Measurements from ENCODE around the gene PPIL4.

The PPIL4 gene

DNA sequence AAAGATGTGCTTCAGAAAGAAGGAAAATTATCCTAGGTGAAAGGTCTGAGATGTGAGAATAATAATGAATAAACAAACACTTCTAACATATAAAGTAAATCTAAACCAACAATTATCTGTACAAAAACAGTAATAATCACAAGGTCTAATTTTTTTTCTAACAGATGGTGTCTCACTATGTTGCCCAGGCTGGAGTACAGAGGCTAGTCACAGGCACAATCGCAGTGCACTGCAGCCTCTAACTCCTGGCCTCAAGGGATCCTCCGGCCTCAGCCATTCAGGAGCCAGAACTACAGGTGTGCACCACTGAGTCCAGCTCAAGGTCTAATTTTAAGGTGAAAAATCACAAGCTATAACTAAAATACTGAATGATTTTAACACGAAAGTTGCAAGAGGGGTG is 44.1 kb downstream of the PPIL4 start:
- H3K23ac ChIP-seq (ENCODE audit: low read depth, low read length, poor library complexity): no peak overlapping the region
- peaks cover 0 to 41% of the 10 kb centered on the region in 2 donors for H3K36me3 ChIP-seq (replicated peaks in 1 of 2; ENCODE audit: control insufficient read depth in 2 of 2, insufficient read depth in 2 of 2, low read length in 2 of 2)
- no peak overlapping the region for H3K4ac ChIP-seq (ENCODE audit: low read length)
- H4K8ac ChIP-seq (ENCODE audit: low read depth, low read length): no peak overlapping the region
- no peak overlapping the region for H2BK120ac ChIP-seq (ENCODE audit: low read depth, low read length)
- no peak overlapping the region for H3K4me2 ChIP-seq (ENCODE audit: insufficient read depth, low read length, poor library complexity, severe bottlenecking)
- no peaks in the 10 kb centered on the region for H3K27me3 ChIP-seq (ENCODE audit: control insufficient read depth in 3 of 3, insufficient read depth in 3 of 3, low read depth in 1 of 3, low read length in 3 of 3)
- no peak overlapping the region for H3K27ac ChIP-seq (replicated peaks; ENCODE audit: low read length)
- H2BK12ac ChIP-seq (ENCODE audit: low read length): no peak overlapping the region
- H4K91ac ChIP-seq (ENCODE audit: low read depth, low read length, poor library complexity): no peak overlapping the region
- no peak overlapping the region for H3K14ac ChIP-seq (ENCODE audit: low read length)
- DNase-seq (ENCODE audit: low spot score): no peak
- no CpG with 5 or more reads among the region's 3 CpGs for WGBS, 2 donors (ENCODE audit: extremely low coverage in 2 of 2, insufficient read length in 2 of 2, insufficient replicate concordance in 1 of 2)
- H3K9ac ChIP-seq (ENCODE audit: low read depth, low read length, poor library complexity): no peak overlapping the region
- H2AK5ac ChIP-seq (ENCODE audit: low read depth, low read length): no peak overlapping the region
- no peak overlapping the region for H2BK5ac ChIP-seq (ENCODE audit: low read length)
- no peak overlapping the region for H2AFZ ChIP-seq (ENCODE audit: low read length)
- no peak overlapping the region for H3K18ac ChIP-seq (ENCODE audit: low read length)
- no peaks in the 10 kb centered on the region for H3K4me1 ChIP-seq (ENCODE audit: control insufficient read depth in 2 of 2, insufficient read depth in 1 of 2, low read depth in 1 of 2, low read length in 2 of 2)
- H2BK15ac ChIP-seq (ENCODE audit: low read length): no peak overlapping the region
- H3K79me1 ChIP-seq (ENCODE audit: low read depth, low read length): no peaks in the 10 kb centered on the region
- H3K9me3 ChIP-seq (replicated peaks in 1 of 2; ENCODE audit: control insufficient read depth in 2 of 2, insufficient read depth in 1 of 2, low read depth in 1 of 2, low read length in 2 of 2): no peaks in the 10 kb centered on the region
- H3K4me3 ChIP-seq (ENCODE audit: low read length in 2 of 2): no peak overlapping the region

DNA sequence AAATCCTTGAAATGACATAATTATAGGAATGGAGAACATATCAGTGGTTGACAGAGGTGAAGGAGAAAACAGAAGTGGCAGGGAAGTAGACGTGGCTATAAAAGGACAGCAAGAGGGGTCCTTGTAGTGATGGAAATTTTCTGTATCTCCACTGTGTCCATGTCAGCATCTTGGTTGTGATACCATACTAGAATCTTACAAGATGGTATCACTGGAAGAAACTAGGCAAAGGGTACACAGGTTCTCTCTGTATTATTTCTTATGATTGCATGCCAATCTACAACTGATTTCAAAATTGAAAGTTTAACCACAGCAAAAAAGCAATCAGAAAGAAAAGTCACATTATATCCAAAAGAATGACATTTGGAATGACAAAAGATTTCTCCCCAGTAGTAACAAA is 44.6 kb downstream of the PPIL4 start:
- no peak overlapping the region for H2BK15ac ChIP-seq (ENCODE audit: low read length)
- H3K4me2 ChIP-seq (ENCODE audit: insufficient read depth, low read length, poor library complexity, severe bottlenecking): no peak overlapping the region
- H2AFZ ChIP-seq (ENCODE audit: low read length): no peak overlapping the region
- H3K9me3 ChIP-seq (replicated peaks in 1 of 2; ENCODE audit: control insufficient read depth in 2 of 2, insufficient read depth in 1 of 2, low read depth in 1 of 2, low read length in 2 of 2): no peaks in the 10 kb centered on the region
- H3K27me3 ChIP-seq (ENCODE audit: control insufficient read depth in 3 of 3, insufficient read depth in 3 of 3, low read depth in 1 of 3, low read length in 3 of 3): no peaks in the 10 kb centered on the region
- no peak overlapping the region for H4K8ac ChIP-seq (ENCODE audit: low read depth, low read length)
- no peaks in the 10 kb centered on the region for H3K4me1 ChIP-seq (ENCODE audit: control insufficient read depth in 2 of 2, insufficient read depth in 1 of 2, low read depth in 1 of 2, low read length in 2 of 2)
- no peak overlapping the region for H2BK120ac ChIP-seq (ENCODE audit: low read depth, low read length)
- H3K23ac ChIP-seq (ENCODE audit: low read depth, low read length, poor library complexity): no peak overlapping the region
- H4K91ac ChIP-seq (ENCODE audit: low read depth, low read length, poor library complexity): no peak overlapping the region
- H2BK12ac ChIP-seq (ENCODE audit: low read length): no peak overlapping the region
- H3K18ac ChIP-seq (ENCODE audit: low read length): no peak overlapping the region
- H3K36me3 ChIP-seq (replicated peaks in 1 of 2; ENCODE audit: control insufficient read depth in 2 of 2, insufficient read depth in 2 of 2, low read length in 2 of 2): peaks cover 0 to 36% of the 10 kb centered on the region in 2 donors
- DNase-seq (ENCODE audit: low spot score): no peak
- H3K4me3 ChIP-seq (ENCODE audit: low read length in 2 of 2): no peak overlapping the region
- no peak overlapping the region for H3K27ac ChIP-seq (replicated peaks; ENCODE audit: low read length)
- H3K4ac ChIP-seq (ENCODE audit: low read length): no peak overlapping the region
- no peak overlapping the region for H2BK5ac ChIP-seq (ENCODE audit: low read length)
- H2AK5ac ChIP-seq (ENCODE audit: low read depth, low read length): no peak overlapping the region
- H3K9ac ChIP-seq (ENCODE audit: low read depth, low read length, poor library complexity): no peak overlapping the region
- H3K14ac ChIP-seq (ENCODE audit: low read length): no peak overlapping the region
- no peaks in the 10 kb centered on the region for H3K79me1 ChIP-seq (ENCODE audit: low read depth, low read length)
- no CpG with 5 or more reads among the region's 1 CpG for WGBS, 2 donors (ENCODE audit: extremely low coverage in 2 of 2, insufficient read length in 2 of 2, insufficient replicate concordance in 1 of 2)

GRCh38 chr6:149500096-149500495 is 45.7 kb downstream of the PPIL4 start:
- no peak overlapping the region for H2AK5ac ChIP-seq (ENCODE audit: low read depth, low read length)
- no peaks in the 10 kb centered on the region for H3K4me1 ChIP-seq (ENCODE audit: control insufficient read depth in 2 of 2, insufficient read depth in 1 of 2, low read depth in 1 of 2, low read length in 2 of 2)
- H2BK120ac ChIP-seq (ENCODE audit: low read depth, low read length): no peak overlapping the region
- H3K23ac ChIP-seq (ENCODE audit: low read depth, low read length, poor library complexity): no peak overlapping the region
- H3K4me3 ChIP-seq (ENCODE audit: low read length in 2 of 2): no peak overlapping the region
- no peak overlapping the region for H2BK12ac ChIP-seq (ENCODE audit: low read length)
- no peak overlapping the region for H3K27ac ChIP-seq (replicated peaks; ENCODE audit: low read length)
- no peak overlapping the region for H3K14ac ChIP-seq (ENCODE audit: low read length)
- H2AFZ ChIP-seq (ENCODE audit: low read length): no peak overlapping the region
- no peak overlapping the region for H3K9ac ChIP-seq (ENCODE audit: low read depth, low read length, poor library complexity)
- no peak overlapping the region for H2BK5ac ChIP-seq (ENCODE audit: low read length)
- no peak overlapping the region for H4K91ac ChIP-seq (ENCODE audit: low read depth, low read length, poor library complexity)
- H3K79me1 ChIP-seq (ENCODE audit: low read depth, low read length): no peaks in the 10 kb centered on the region
- DNase-seq (ENCODE audit: low spot score): no peak
- H3K18ac ChIP-seq (ENCODE audit: low read length): no peak overlapping the region
- no peak overlapping the region for H3K4me2 ChIP-seq (ENCODE audit: insufficient read depth, low read length, poor library complexity, severe bottlenecking)
- peaks cover 0 to 27% of the 10 kb centered on the region in 2 donors for H3K36me3 ChIP-seq (replicated peaks in 1 of 2; ENCODE audit: control insufficient read depth in 2 of 2, insufficient read depth in 2 of 2, low read length in 2 of 2)
- no CpG with 5 or more reads among the region's 1 CpG for WGBS, 2 donors (ENCODE audit: extremely low coverage in 2 of 2, insufficient read length in 2 of 2, insufficient replicate concordance in 1 of 2)
- H2BK15ac ChIP-seq (ENCODE audit: low read length): no peak overlapping the region
- H3K4ac ChIP-seq (ENCODE audit: low read length): no peak overlapping the region
- H4K8ac ChIP-seq (ENCODE audit: low read depth, low read length): no peak overlapping the region
- H3K9me3 ChIP-seq (replicated peaks in 1 of 2; ENCODE audit: control insufficient read depth in 2 of 2, insufficient read depth in 1 of 2, low read depth in 1 of 2, low read length in 2 of 2): no peaks in the 10 kb centered on the region
- no peaks in the 10 kb centered on the region for H3K27me3 ChIP-seq (ENCODE audit: control insufficient read depth in 3 of 3, insufficient read depth in 3 of 3, low read depth in 1 of 3, low read length in 3 of 3)

DNA sequence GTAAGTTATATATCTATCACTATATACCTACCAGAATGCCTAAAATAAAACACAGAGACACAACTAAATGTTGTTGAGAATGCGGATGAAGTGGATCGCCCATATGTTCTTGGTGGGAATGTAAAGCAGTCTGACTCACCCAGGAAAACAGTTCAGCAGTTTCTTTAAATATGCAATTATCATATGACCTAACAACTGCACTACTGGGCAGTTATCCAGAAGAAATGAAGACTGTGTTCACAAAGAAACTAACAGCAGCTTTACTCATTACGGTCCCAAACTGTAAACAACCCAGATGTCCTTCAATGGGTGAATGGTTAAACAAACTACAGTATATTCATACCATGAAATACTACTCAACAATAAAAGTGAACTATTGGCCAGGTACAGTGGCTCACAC is 46.8 kb downstream of the PPIL4 start:
- no peak overlapping the region for H4K8ac ChIP-seq (ENCODE audit: low read depth, low read length)
- H2BK120ac ChIP-seq (ENCODE audit: low read depth, low read length): no peak overlapping the region
- H3K4ac ChIP-seq (ENCODE audit: low read length): no peak overlapping the region
- no peaks in the 10 kb centered on the region for H3K9me3 ChIP-seq (replicated peaks in 1 of 2; ENCODE audit: control insufficient read depth in 2 of 2, insufficient read depth in 1 of 2, low read depth in 1 of 2, low read length in 2 of 2)
- H3K4me1 ChIP-seq (ENCODE audit: control insufficient read depth in 2 of 2, insufficient read depth in 1 of 2, low read depth in 1 of 2, low read length in 2 of 2): no peaks in the 10 kb centered on the region
- H3K79me1 ChIP-seq (ENCODE audit: low read depth, low read length): no peaks in the 10 kb centered on the region
- H3K9ac ChIP-seq (ENCODE audit: low read depth, low read length, poor library complexity): no peak overlapping the region
- DNase-seq (ENCODE audit: low spot score): no peak
- WGBS, 2 donors (ENCODE audit: extremely low coverage in 2 of 2, insufficient read length in 2 of 2, insufficient replicate concordance in 1 of 2): no CpG with 5 or more reads among the region's 3 CpGs
- H3K36me3 ChIP-seq (replicated peaks in 1 of 2; ENCODE audit: control insufficient read depth in 2 of 2, insufficient read depth in 2 of 2, low read length in 2 of 2): peaks cover 0 to 18% of the 10 kb centered on the region in 2 donors
- no peaks in the 10 kb centered on the region for H3K27me3 ChIP-seq (ENCODE audit: control insufficient read depth in 3 of 3, insufficient read depth in 3 of 3, low read depth in 1 of 3, low read length in 3 of 3)
- H2BK15ac ChIP-seq (ENCODE audit: low read length): no peak overlapping the region
- H2BK5ac ChIP-seq (ENCODE audit: low read length): no peak overlapping the region
- no peak overlapping the region for H3K18ac ChIP-seq (ENCODE audit: low read length)
- no peak overlapping the region for H2BK12ac ChIP-seq (ENCODE audit: low read length)
- no peak overlapping the region for H3K4me3 ChIP-seq (ENCODE audit: low read length in 2 of 2)
- no peak overlapping the region for H3K27ac ChIP-seq (replicated peaks; ENCODE audit: low read length)
- H2AK5ac ChIP-seq (ENCODE audit: low read depth, low read length): no peak overlapping the region
- no peak overlapping the region for H3K23ac ChIP-seq (ENCODE audit: low read depth, low read length, poor library complexity)
- H3K14ac ChIP-seq (ENCODE audit: low read length): no peak overlapping the region
- no peak overlapping the region for H3K4me2 ChIP-seq (ENCODE audit: insufficient read depth, low read length, poor library complexity, severe bottlenecking)
- no peak overlapping the region for H2AFZ ChIP-seq (ENCODE audit: low read length)
- no peak overlapping the region for H4K91ac ChIP-seq (ENCODE audit: low read depth, low read length, poor library complexity)
